Activated naive CD4-positive, alpha-beta T cell treated with anti-CD3 and anti-CD28 coated beads, Interleukin-2, amount 50 U/mL, for 72 hours (primary cell): ENCODE data around the gene STX7. TPM values are rescaled to one million over a fixed set of nuclear protein-coding genes. Genes with fewer than 3 reads are reported as not detected.

ENCODE experiments used
- ATAC-seq, 2 donors: fragments of 150-1000 bp; cut with Tn5 transposase; 2 replicates each; pipeline ENCODE4 v1.10.0; 2021; ENCODE audit warnings: mild to moderate bottlenecking in 2 of 2, moderate library complexity in 2 of 2
- DNase-seq, 2 donors: peaks; one replicate each; pipeline ENCODE4 v3.0.0; 2021 to 2022; ENCODE audit warnings: low spot score in 2 of 2
- H3K27ac Mint-ChIP-seq, 2 donors: one replicate each; pipeline ENCODE4 v1.8.0; 2022; ENCODE audit warnings: mild to moderate bottlenecking in 2 of 2, mixed read lengths in 2 of 2
- H3K36me3 Mint-ChIP-seq, 2 donors: one replicate each; pipeline ENCODE4 v1.8.0; 2022; ENCODE audit warnings: mixed read lengths in 2 of 2
- H3K9me3 Mint-ChIP-seq, 2 donors: one replicate each; pipeline ENCODE4 v1.8.0; 2022; ENCODE audit warnings: mixed read lengths in 2 of 2
- total RNA-seq, 2 donors: library from RNA; stranded (reverse); gene quantifications; one replicate each; pipeline ENCODE4 v1.2.3, GENCODE V29; 2022

The STX7 gene
- total RNA-seq, 2 donors from 2014 or later: 15.2 to 20.3 TPM

- no peaks in the 10 kb centered on the region for H3K9me3 Mint-ChIP-seq
- peaks cover 0 to 6% of the 10 kb centered on the region in 2 donors for H3K36me3 Mint-ChIP-seq
- ATAC-seq (no peak), DNase-seq (no peak)
- H3K27ac Mint-ChIP-seq: no peak overlapping the region
Observed at GRCh38 chr6:132459605-132459952, 53.3 kb downstream of the STX7 start.

- ATAC-seq (no peak), DNase-seq (no peak)
- H3K36me3 Mint-ChIP-seq: peaks cover 0 to 5% of the 10 kb centered on the region in 2 donors
- H3K9me3 Mint-ChIP-seq: no peaks in the 10 kb centered on the region
- H3K27ac Mint-ChIP-seq: no peak overlapping the region
Observed at GRCh38 chr6:132458887-132459604, 53.9 kb downstream of the STX7 start.

GRCh38 chr6:132456700-132457143 is 56.2 kb downstream of the STX7 start:
- H3K9me3 Mint-ChIP-seq: no peaks in the 10 kb centered on the region
- no peaks in the 10 kb centered on the region for H3K36me3 Mint-ChIP-seq
- DNase-seq (no peak), ATAC-seq (no peak)
- H3K27ac Mint-ChIP-seq: no peak overlapping the region

- Mint-ChIP-seq H3K27ac (no peak overlapping the region), H3K36me3 (peaks cover 0 to 6% of the 10 kb centered on the region in 2 donors), H3K9me3 (peaks cover 6 to 7% of the 10 kb centered on the region in 2 donors)
- no peak for DNase-seq
- ATAC-seq: no peak
Observed at GRCh38 chr6:132446855-132447241, 66.1 kb downstream of the STX7 start.

- peaks cover 10 to 13% of the 10 kb centered on the region in 2 donors for H3K9me3 Mint-ChIP-seq
- no peak overlapping the region for H3K27ac Mint-ChIP-seq
- ATAC-seq: no peak
- DNase-seq: no peak
- H3K36me3 Mint-ChIP-seq: peaks cover 0 to 6% of the 10 kb centered on the region in 2 donors
Observed at GRCh38 chr6:132446141-132446854, 66.6 kb downstream of the STX7 start.

- peaks cover 10 to 13% of the 10 kb centered on the region in 2 donors for H3K9me3 Mint-ChIP-seq
- ATAC-seq: no peak
- H3K27ac Mint-ChIP-seq: no peak overlapping the region
- DNase-seq: no peak
- peaks cover 0 to under 1% of the 10 kb centered on the region in 2 donors for H3K36me3 Mint-ChIP-seq
Observed at GRCh38 chr6:132445201-132445951, 67.5 kb downstream of the STX7 start.

GRCh38 chr6:132443206-132443605 is 69.7 kb downstream of the STX7 start:
- ATAC-seq (no peak), DNase-seq (no peak)
- Mint-ChIP-seq H3K36me3 (no peaks in the 10 kb centered on the region), H3K9me3 (peaks cover 14 to 18% of the 10 kb centered on the region in 2 donors), H3K27ac (no peak overlapping the region)

GRCh38 chr6:132430110-132430509 is 82.8 kb downstream of the STX7 start:
- no peak for ATAC-seq
- Mint-ChIP-seq H3K36me3 (no peaks in the 10 kb centered on the region), H3K9me3 (peaks cover 0 to 3% of the 10 kb centered on the region in 2 donors)

GRCh38 chr6:132425176-132425575 is 87.7 kb downstream of the STX7 start:
- H3K27ac Mint-ChIP-seq: no peak overlapping the region
- H3K9me3 Mint-ChIP-seq: peaks cover 29% of the 10 kb centered on the region in 2 donors
- ATAC-seq (no peak), DNase-seq (no peak)
- H3K36me3 Mint-ChIP-seq: peaks cover 0 to 17% of the 10 kb centered on the region in 2 donors

More at GRCh38 chr6:132430110-132430509, 82.8 kb downstream of the STX7 start:
- no peak for DNase-seq
- no peak overlapping the region for H3K27ac Mint-ChIP-seq

- peaks cover 0 to 17% of the 10 kb centered on the region in 2 donors for H3K36me3 Mint-ChIP-seq
- peaks cover 29% of the 10 kb centered on the region in 2 donors for H3K9me3 Mint-ChIP-seq
Observed at GRCh38 chr6:132423839-132424238, 89.1 kb downstream of the STX7 start.

GRCh38 chr6:132418235-132418965 is 94.5 kb downstream of the STX7 start:
- ATAC-seq (no peak), DNase-seq (no peak)
- Mint-ChIP-seq H3K9me3 (peaks cover 18 to 23% of the 10 kb centered on the region in 2 donors), H3K27ac (no peak overlapping the region), H3K36me3 (peaks cover 0 to 7% of the 10 kb centered on the region in 2 donors)

More at GRCh38 chr6:132423839-132424238, 89.1 kb downstream of the STX7 start:
- no peak overlapping the region for H3K27ac Mint-ChIP-seq
- no peak for DNase-seq
- ATAC-seq: no peak

- ATAC-seq (no peak), DNase-seq (no peak)
- Mint-ChIP-seq H3K9me3 (no peaks in the 10 kb centered on the region), H3K27ac (no peak overlapping the region), H3K36me3 (no peaks in the 10 kb centered on the region)
Observed at GRCh38 chr6:132414761-132415160, 98.2 kb downstream of the STX7 start.

GRCh38 chr6:132414322-132414721 is 98.6 kb downstream of the STX7 start:
- DNase-seq: no peak
- no peaks in the 10 kb centered on the region for H3K36me3 Mint-ChIP-seq

GRCh38 chr6:132413499-132413802 is 99.5 kb downstream of the STX7 start:
- H3K36me3 Mint-ChIP-seq: no peaks in the 10 kb centered on the region
- ATAC-seq: no peak
- H3K9me3 Mint-ChIP-seq: no peaks in the 10 kb centered on the region

More at GRCh38 chr6:132414322-132414721, 98.6 kb downstream of the STX7 start:
- ATAC-seq: no peak
- H3K9me3 Mint-ChIP-seq: no peaks in the 10 kb centered on the region
- no peak overlapping the region for H3K27ac Mint-ChIP-seq

GRCh38 chr6:132412656-132413498 is 100.0 kb downstream of the STX7 start:
- DNase-seq (no peak), ATAC-seq (no peak)
- Mint-ChIP-seq H3K9me3 (no peaks in the 10 kb centered on the region), H3K36me3 (no peaks in the 10 kb centered on the region), H3K27ac (no peak overlapping the region)

More at GRCh38 chr6:132413499-132413802, 99.5 kb downstream of the STX7 start:
- DNase-seq: no peak
- H3K27ac Mint-ChIP-seq: no peak overlapping the region

- no peaks in the 10 kb centered on the region for H3K9me3 Mint-ChIP-seq
- no peak overlapping the region for H3K27ac Mint-ChIP-seq
- no peak for ATAC-seq
- H3K36me3 Mint-ChIP-seq: no peaks in the 10 kb centered on the region
- no peak for DNase-seq
Observed at GRCh38 chr6:132411296-132411695, 101.6 kb downstream of the STX7 start.
